Muscle layer of duodenum (tissue), 2 donors: Measurements from ENCODE around the gene SDK1.

Experiments used
- H3K27ac ChIP-seq: one replicate; pipeline ENCODE4 v1.7.0; 2013; ENCODE audit warnings: mild to moderate bottlenecking, low read length
- H3K27me3 ChIP-seq: one replicate; pipeline ENCODE4 v1.7.0; 2013; ENCODE audit warnings: low read depth, mild to moderate bottlenecking, control low read depth, low read length
- H3K36me3 ChIP-seq, 2 donors: one replicate each; pipeline ENCODE4 v1.7.0; 2013; ENCODE audit warnings: low read length in 2 of 2, control low read depth in 1 of 2, mild to moderate bottlenecking in 1 of 2; ENCODE audit not compliant: insufficient read depth in 2 of 2, control insufficient read depth in 1 of 2
- H3K4me1 ChIP-seq, 2 donors: one replicate each; pipeline ENCODE4 v1.7.0; 2013; ENCODE audit warnings: low read length in 2 of 2, mild to moderate bottlenecking in 2 of 2, control low read depth in 1 of 2, moderate library complexity in 1 of 2; ENCODE audit not compliant: insufficient read depth in 2 of 2, control insufficient read depth in 1 of 2
- H3K4me3 ChIP-seq, 2 donors: one replicate each; pipeline ENCODE4 v1.7.0; 2013; ENCODE audit warnings: low read length in 2 of 2, low read depth in 1 of 2, mild to moderate bottlenecking in 1 of 2
- H3K9me3 ChIP-seq, 2 donors: one replicate each; pipeline ENCODE4 v1.7.0; 2013; ENCODE audit warnings: low read length in 2 of 2, control low read depth in 1 of 2, mild to moderate bottlenecking in 1 of 2; ENCODE audit not compliant: control insufficient read depth in 1 of 2
- donor health status: healthy.

The SDK1 gene

DNA sequence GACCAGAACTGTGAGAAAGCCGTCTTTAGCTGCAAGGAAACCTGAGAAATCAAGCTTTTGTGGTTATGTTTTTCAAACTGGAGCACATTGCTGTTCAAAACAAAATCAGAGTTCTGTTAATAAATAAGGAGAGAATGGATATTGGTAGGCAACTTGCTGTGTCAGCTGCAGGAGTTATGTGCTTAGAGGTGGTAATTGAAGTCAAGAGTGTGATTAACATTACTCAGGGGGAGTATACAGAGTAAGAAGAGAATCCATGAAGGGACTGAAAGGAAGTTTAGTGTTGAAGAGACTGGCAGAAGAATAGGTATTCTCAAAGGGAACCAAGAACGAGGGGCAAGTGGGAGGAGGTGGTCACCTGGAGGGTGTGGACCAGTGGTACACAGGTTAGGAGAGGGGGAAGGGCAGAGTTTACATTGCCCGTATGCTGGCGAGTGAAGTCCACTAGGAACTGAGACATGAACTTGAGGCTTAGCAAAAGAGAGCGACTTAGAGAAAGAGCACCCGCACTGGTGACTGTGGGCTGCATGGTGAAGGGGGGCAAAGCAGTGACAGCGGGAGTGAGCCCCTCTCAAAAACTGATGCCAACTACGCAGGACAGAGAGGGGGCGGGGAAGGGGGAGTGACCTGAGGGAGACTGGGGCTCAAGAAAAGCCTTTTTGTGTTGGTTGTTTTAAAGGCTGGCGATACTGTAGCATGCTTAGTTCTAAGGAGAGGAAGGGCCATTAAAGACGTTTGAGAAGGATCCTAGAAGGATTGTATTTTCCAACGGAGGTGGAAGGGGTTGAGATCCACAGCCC is 80.0 kb downstream of the SDK1 start:
- H3K9me3 ChIP-seq = no peaks in the 10 kb centered on the region
- H3K4me3 ChIP-seq = no peak overlapping the region

GRCh38 chr7:3386423-3387190 is 85.6 kb downstream of the SDK1 start:
- H3K4me3 ChIP-seq = no peak overlapping the region
- H3K27me3 ChIP-seq = no peaks in the 10 kb centered on the region
- H3K36me3 ChIP-seq = no peaks in the 10 kb centered on the region
- H3K9me3 ChIP-seq = no peaks in the 10 kb centered on the region
- no peak overlapping the region for H3K27ac ChIP-seq
- no peaks in the 10 kb centered on the region for H3K4me1 ChIP-seq

More for the DNA sequence above, 80.0 kb downstream of the SDK1 start:
- H3K27me3 ChIP-seq = no peaks in the 10 kb centered on the region
- no peak overlapping the region for H3K27ac ChIP-seq
- no peaks in the 10 kb centered on the region for H3K4me1 ChIP-seq
- H3K36me3 ChIP-seq = no peaks in the 10 kb centered on the region

DNA sequence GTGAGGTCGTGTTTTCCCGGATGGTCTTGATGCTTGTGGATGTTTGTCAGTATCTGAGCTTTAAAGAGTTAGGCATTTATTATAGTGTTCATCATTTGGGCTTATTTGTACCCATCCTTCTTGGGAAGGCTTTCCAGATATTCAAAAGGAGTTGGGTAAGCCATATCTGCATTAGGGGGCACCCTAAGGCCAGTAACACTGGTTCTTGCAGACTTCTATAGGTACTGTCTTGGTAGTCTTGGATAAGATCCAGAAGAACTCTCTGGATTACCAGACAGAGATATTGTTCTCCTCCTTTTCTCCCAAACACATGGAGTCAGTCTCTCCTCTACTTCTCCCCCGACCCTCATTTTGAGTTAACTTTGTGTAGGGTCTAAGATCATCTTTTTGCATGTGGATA is 92.8 kb downstream of the SDK1 start:
- Histone ChIP-seq H3K4me3 (no peak overlapping the region), H3K36me3 (no peaks in the 10 kb centered on the region), H3K4me1 (no peaks in the 10 kb centered on the region), H3K9me3 (peaks cover 0 to 19% of the 10 kb centered on the region in 2 donors), H3K27me3 (no peaks in the 10 kb centered on the region), H3K27ac (no peak overlapping the region)

GRCh38 chr7:3397324-3397723 is 96.3 kb downstream of the SDK1 start:
- no peaks in the 10 kb centered on the region for H3K27me3 ChIP-seq
- no peak overlapping the region for H3K4me3 ChIP-seq
- H3K4me1 ChIP-seq = no peaks in the 10 kb centered on the region
- H3K9me3 ChIP-seq = peaks cover 0 to 19% of the 10 kb centered on the region in 2 donors
- no peak overlapping the region for H3K27ac ChIP-seq
- H3K36me3 ChIP-seq = no peaks in the 10 kb centered on the region

DNA sequence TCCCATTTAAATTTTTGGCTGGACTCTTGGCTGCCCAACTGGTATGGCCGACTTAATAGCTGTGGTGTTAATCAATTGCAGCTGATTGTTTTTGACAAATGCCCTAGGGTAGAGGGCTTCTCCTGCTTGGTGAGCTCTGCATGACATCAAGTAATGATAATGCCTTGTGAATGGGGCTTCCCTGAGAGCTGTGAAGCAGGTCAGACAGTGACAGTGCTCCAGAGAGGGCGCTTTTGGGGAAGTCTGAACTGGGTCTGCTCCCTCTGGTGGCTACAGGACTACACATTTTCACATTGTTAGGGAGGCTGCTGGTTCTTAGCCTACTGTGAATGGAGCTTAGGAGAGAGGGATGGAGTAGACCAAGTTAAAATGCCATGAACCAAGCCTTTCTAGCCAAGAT is 98.8 kb downstream of the SDK1 start:
- no peaks in the 10 kb centered on the region for H3K4me1 ChIP-seq
- no peak overlapping the region for H3K27ac ChIP-seq
- no peak overlapping the region for H3K4me3 ChIP-seq
- no peaks in the 10 kb centered on the region for H3K27me3 ChIP-seq
- H3K36me3 ChIP-seq = no peaks in the 10 kb centered on the region
- peaks cover 0 to 11% of the 10 kb centered on the region in 2 donors for H3K9me3 ChIP-seq

DNA sequence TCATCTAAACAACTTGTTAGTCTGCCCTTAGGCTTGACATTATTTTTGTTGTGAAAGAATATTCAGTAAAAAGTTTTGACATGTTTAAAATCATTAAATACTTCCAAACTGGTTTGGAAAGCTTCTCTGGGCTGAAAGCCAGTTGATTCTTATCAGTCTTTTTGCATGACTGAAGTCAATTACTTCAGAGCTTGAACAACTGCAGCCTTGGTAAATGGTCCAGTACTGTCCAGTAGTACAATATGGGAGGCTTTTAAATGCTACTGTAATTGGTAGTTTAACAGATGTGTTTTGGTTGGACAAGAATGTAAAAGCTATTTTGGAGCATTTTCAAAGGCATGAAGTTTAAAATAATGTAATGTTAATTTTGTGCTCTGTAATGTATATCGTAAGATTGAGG is 103.4 kb downstream of the SDK1 start:
- Histone ChIP-seq H3K27me3 (no peaks in the 10 kb centered on the region), H3K4me3 (no peak overlapping the region), H3K9me3 (no peaks in the 10 kb centered on the region), H3K4me1 (no peaks in the 10 kb centered on the region), H3K36me3 (no peaks in the 10 kb centered on the region), H3K27ac (no peak overlapping the region)

GRCh38 chr7:3408814-3409595 is 108.0 kb downstream of the SDK1 start:
- no peak overlapping the region for H3K27ac ChIP-seq

DNA sequence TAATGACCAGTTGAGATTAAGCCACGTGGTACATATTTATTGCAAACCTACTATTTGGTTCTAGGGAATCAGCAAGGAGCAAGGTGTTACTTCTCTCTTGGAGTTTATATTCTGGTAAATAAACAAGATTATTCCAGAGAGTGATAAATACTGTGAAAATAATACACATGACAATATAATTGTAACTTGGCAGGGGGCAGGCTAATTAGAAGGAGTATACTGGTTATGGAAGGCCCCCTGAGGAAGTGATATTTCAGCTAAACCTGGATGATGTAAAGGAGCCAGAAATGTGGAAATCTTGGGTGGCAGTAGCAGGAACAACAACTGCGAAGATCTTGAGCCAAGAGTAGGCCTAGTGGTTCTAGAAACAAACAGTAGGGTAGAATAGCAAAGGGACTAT is 111.8 kb downstream of the SDK1 start:
- Histone ChIP-seq H3K4me1 (no peaks in the 10 kb centered on the region), H3K27me3 (no peaks in the 10 kb centered on the region), H3K36me3 (no peaks in the 10 kb centered on the region), H3K9me3 (no peaks in the 10 kb centered on the region), H3K27ac (no peak overlapping the region), H3K4me3 (no peak overlapping the region)

More at GRCh38 chr7:3408814-3409595, 108.0 kb downstream of the SDK1 start:
- H3K4me1 ChIP-seq = no peaks in the 10 kb centered on the region
- H3K36me3 ChIP-seq = no peaks in the 10 kb centered on the region
- H3K9me3 ChIP-seq = no peaks in the 10 kb centered on the region
- H3K27me3 ChIP-seq = no peaks in the 10 kb centered on the region
- no peak overlapping the region for H3K4me3 ChIP-seq

DNA sequence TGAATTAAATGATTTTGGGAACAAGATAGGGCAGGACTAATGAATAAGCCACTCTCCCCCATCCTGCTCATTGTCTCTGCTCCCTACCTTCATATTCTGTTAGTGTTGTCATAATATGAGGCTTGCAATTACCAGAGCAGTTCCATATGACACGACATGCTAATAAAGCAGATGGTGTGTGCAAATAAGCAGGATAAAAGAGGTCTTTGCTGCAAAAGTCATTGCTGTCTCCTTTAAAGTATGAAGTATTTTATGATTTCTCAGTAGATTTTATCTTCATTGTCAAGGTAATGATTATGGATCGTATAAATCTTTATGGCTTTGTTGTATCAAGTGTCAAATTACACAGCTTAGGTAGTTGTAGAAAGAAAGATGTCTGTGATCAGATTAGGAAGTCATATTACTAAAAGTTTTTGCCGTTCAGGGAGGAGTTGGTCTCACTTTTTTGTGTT is 114.8 kb downstream of the SDK1 start:
- H3K4me1 ChIP-seq = no peaks in the 10 kb centered on the region
- no peaks in the 10 kb centered on the region for H3K9me3 ChIP-seq
- H3K36me3 ChIP-seq = no peaks in the 10 kb centered on the region
- no peaks in the 10 kb centered on the region for H3K27me3 ChIP-seq
- no peak overlapping the region for H3K4me3 ChIP-seq
- no peak overlapping the region for H3K27ac ChIP-seq

- H3K4me3 ChIP-seq = no peak overlapping the region
- no peaks in the 10 kb centered on the region for H3K27me3 ChIP-seq
- H3K27ac ChIP-seq = no peak overlapping the region
- H3K9me3 ChIP-seq = no peaks in the 10 kb centered on the region
- no peaks in the 10 kb centered on the region for H3K36me3 ChIP-seq
- no peaks in the 10 kb centered on the region for H3K4me1 ChIP-seq
These were observed 115.4 kb downstream of the SDK1 start for GRCh38 chr7:3416453-3416852.

DNA sequence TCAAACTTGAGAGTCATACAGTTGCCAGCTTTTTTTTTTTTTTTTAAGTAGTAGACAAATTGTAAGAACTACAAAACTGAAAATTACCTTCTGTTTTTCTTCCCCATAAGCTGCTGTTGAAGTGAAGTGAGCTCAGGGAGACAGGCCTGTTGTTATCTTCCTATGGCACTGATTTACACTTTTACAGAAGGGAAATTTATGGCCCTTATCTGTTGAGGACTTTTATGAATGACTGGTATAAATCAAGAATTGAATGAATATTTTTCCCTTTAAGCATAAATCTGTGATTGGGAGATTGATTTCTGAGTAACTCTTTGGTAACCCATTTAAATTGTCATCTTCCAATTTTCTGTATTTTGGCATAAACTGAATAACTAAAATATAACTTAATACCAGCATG is 124.0 kb downstream of the SDK1 start:
- no peaks in the 10 kb centered on the region for H3K36me3 ChIP-seq
- H3K9me3 ChIP-seq = no peaks in the 10 kb centered on the region
- H3K4me3 ChIP-seq = no peak overlapping the region
- H3K27ac ChIP-seq = no peak overlapping the region
- no peaks in the 10 kb centered on the region for H3K27me3 ChIP-seq
- H3K4me1 ChIP-seq = no peaks in the 10 kb centered on the region
